GM21447 (cell line): ENCODE results near the gene CFAP45.
"Not testable (repeated sequence)": the region's sequence is repeated elsewhere in the genome, so short reads cannot be mapped to it uniquely, and the experiment has no call there.

ENCODE experiments used
- ATAC-seq: cut with Tn5 transposase; IDR thresholded peaks from one replicate; pipeline ENCODE4 v1.9.1; 2021; ENCODE audit not compliant: unreplicated experiment

Gene CFAP45

DNA sequence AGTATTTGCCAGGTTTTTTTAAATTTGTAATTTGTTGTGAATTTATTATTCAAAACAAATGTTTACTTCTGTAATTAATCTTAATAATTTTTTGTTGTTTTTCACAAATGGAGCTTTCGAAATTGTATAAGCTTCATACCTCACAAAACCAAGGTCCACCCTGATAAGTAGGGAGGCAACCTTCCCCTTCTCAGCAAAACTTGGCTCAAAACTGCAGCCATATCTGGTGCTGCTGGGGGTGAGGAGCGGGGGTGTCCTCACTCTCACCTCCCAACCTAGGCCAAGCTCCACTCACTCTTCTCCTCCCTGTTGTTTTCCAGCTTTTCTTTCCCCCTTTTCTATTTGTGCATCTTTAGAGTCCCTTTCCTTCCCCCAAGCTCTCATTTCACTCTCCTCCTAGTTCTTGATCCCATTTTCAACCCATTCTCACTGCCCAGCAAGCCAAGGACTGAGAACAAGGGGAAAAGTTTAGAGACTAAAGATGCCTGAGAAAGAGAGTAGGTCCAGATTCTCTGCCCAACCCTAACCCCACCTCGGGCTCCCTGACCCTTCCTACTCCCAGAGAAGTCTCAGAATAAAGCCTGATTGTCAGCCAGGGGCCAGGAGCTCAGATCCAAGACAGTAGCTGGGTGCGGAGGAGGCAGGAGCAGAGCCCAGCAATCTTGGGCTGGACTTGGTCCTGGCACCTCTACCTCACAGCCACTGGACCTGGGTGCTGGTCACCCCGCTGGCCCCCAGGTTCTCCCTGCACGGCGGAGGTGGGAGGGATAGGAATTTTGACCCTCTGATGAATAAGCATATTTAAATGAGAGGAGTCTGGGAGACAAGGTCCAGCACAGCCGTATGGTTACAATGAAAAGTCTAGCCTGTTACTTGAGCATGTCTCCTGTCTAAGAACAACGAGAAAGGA lies 8.3 kb upstream of the CFAP45 start:
- ATAC-seq: no peak

DNA sequence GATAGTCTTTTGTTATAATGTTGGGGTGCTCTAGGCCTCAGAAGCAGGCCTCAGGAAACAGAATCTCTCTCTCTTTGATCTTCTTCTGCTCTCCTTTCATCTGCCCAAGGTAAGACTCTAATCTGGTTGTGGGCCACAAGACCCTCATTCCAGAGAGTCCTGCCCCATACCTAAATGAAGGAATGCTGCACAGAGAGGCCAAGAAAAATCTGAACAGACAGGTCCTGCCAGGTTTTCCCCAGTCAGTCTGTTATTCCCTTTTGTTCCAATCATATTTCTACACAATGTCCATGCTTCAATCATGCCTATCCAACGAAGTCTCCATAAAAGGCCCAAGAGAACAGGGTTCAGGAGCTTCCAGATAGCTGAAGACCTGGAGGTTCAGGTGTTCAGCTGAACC lies 7.0 kb upstream of the CFAP45 start:
- no peak for ATAC-seq

DNA sequence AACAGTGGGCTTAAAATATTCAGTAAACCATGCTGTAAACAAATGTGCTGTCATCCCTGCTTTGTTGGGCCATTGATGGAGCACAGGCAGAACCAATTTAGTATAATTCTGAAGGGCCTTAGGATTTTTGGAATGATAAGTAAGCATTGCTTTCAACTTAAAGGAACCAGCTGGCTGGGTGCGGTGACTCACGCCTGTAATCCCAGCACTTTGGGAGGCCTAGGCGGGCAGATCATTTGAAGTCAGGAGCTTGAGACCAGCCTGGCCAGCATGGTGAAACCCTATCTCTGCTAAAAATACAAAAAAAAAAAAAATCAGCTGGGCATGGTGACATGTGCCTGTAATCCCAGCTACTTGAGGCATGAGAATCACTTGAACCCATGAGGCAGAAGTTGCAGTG lies 4.1 kb upstream of the CFAP45 start:
- ATAC-seq: not testable (repeated sequence)

DNA sequence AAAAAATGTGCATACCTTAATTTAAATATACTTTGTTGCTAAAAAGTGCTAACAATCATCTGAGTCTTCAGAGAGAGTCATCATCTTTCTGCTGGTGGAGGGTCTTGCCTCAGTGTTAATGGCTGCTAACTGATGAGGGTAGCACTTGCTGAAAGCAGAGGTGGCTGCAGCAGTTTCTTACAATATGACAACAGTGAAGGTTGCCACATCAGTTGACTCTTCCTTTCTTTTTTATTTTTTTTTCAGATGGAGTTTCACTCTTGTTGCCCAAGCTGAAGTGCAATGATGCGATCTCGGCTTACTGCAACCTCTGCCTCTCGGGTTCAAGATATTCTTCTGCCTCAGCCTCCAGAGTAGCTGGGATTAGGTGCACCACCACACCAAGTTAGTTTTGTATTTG lies 2.6 kb upstream of the CFAP45 start:
- ATAC-seq: no peak

DNA sequence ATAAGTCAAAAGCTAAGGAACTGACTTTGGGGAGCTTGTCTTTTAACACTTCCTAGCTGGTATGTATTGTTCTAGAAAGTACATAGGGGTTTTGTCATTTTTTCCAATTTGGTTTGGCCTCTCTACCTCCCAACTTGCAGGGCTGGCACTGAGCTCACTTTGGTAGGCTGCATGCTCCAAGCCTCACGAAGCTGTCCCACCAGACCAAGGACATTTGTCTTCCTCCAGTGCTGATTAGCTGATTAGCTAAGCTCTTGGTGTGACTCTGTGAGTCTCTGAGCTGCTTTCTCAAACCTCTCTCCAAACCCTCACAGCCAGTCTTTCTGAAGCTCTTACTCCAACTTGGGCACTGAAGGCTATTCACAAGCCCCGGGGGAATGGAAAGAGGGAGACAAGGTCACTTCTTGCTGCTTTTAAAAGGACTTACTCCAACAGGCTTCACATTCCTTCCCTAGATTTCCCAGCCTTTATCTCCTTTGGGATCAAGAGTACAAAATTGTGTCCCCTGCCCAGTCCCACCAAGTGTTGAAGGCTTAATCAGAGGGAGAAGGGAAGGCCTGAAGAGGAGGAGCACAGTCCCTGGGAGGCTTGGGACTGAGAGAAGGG lies 893 bp upstream of the CFAP45 start:
- no peak for ATAC-seq

DNA sequence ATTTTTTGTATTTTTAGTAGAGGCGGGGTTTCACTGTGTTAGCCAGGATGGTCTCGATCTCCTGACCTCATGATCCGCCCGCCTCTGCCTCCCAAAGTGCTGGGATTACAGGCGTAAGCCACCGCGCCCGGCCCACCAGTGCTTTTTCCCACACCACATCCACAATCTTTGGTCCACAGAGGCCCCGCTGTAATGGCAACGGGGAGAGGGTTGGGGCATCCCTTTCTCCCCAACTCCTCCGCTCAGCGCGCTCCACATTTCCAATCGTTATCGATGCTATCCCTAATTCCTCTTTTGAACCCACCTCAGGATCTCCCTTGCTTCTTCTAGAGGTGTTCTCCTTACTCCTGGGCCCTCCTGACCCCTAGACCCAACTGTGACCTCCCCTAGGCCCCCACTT lies 331 bp downstream of the CFAP45 start:
- not testable (repeated sequence) for ATAC-seq

DNA sequence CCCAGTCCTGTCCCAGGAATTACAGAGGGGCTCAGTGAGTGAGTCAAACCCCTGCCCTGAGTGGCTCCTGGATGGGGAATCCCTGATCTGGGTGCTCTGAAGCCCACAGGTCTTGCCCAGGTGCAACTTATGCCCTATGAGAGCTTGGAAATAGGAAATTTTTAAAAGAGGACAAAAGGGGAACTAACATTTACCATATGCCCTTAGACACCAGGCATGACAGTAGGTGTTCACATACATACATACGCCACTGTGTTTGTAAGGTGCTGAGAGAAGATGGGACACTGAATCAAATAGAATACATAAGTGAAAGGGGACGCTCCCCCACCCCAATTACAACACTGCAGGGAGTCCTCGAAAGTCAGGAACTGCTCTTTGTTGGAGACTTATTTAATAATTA lies 1.4 kb downstream of the CFAP45 start:
- no peak for ATAC-seq

DNA sequence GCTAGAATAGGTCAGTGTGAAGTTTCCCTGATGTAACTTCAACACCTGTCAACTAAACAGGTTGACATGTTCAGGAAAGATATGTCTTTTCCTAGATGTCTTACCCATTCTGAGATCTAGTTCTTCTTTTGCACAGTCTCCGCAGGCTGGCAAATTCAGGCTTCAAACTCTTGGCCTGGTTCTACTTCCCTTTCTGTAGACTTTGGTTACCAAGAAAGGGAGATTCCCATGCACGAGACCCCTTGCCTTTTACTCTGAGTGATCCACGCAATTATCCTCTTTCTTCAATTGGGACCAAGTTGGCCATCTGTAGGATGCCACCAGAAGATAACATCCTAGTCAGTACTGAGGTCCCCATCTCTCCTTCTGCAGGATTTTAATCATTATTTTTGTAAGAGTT lies 2.0 kb downstream of the CFAP45 start:
- ATAC-seq: no peak

DNA sequence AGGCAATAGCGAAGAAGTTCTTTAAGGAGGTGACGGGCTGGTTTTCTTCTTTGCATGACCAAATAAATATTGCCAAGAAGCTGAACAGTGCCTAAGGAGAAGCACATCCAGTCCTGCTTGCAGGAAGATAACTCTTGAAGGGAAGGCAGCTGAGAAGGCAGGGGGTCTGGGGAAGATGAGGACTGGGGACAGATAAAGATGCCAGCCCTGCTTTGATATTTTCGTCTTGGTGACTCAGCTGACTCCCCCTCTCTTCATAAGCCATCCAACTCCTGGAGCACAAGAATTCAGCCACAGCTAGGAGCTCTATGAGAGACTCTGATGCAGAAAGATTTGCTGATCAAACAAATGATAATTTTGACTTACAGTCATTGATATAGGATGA lies 3.4 kb downstream of the CFAP45 start:
- no peak for ATAC-seq

DNA sequence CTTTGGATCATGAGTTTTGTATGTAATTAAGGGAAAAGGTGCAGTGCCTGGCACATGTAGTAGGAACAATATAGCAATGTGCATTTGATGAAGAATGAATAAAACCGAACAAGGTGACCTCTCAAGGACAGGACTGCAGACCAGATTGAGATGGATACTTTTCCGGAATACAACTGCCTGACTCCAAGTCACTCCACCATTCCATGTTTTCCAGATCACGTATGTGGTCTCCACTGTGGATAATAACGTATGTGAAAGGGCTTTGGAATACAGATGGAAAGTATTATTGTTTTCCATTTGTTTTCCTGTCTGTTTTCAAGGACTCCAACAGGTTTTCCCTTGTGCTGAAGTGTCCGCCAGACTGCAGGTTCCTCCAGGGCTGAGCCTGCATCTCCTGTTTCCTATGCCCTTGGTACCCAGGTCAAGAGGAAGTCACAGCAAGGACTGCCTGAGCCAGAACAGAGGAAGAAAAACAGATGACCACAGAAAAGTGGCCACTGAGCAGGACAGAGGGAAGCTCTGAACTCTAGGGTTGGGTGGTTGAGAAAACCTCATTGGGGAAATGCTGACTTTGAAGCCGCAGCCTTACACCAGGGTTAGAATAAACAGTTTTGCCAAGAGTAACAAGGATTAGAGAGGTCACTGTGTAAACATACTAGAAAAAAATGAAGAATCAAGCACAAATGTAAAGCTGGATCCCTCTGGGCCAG lies 4.0 kb downstream of the CFAP45 start:
- ATAC-seq: no peak

DNA sequence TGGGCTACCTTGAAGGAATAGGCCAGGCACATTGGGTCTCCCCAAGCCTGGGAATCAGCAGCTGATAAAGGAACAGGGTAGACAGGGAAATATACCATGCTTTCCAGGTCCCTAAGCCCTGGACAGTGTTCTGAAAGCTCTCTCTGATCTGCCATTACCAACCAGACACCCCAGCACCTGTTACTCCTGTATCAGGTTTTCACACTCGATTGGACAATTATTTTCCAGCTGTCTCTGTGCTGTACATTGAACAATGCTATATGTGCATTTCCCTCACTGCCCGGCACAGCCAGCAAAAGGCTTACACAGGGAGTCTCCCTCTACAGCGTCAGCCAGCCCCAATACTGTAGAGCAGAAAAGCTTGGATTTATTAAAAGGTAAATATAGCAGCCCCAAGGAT lies 4.7 kb downstream of the CFAP45 start:
- ATAC-seq: no peak

DNA sequence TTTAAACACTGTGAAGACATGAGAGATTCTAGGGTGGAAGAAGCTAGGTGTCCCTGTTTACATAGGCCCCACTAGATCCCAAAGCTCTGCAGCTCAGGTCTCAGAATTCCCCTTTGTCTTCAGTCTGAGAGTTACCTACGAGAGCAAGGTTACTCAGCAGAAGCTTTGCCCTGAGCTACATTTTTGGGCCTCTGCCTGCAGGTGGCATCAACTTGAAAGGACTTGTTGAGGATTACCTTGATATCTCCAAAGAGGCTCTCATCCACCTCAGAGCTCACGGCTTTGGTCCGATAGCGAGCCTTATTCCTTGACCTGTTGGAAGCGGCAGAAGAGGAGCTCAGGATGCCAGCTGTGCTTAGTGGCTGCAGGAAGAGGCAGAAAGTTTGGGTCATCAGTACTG lies 7.0 kb downstream of the CFAP45 start:
- no peak for ATAC-seq

DNA sequence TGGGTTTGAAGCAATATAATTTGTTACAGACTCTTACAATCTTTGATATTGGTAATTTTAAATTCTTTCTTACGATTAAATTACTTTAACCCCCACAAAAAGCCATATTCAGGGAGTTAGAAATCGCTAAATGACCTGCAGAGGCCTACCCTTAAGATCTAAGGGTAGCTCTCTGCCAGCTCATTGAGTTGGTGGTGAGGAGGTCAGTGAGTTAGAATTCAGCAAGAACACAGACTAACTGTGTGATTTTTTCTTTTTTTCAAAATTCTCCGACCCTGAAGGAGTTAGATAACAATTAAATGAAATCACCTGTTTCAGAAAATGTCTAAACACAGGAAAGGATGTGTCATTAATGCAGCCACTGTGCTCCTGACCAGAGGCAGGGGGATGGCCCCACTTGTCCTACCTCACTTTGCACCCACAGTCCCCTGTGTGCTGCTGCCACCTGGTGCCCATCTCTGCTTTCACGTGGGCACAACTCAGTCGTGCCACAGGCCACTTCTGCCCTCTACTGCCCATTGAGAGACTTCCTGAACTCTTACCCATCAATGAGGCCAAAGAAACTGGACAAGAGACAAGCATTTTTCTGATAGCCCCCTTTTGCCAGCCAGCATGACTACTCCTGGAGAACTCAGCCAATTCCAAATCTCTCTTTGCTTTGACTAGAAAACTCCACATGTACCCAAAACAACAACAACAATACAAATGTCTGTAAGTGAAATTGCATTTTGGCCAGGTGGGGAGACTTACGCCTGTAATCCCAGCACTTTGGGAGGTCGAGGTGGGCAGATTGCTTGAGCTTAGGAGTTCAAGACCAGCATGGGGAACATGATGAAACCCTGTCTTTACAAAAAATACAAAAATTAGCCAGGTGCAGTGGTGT lies 8.4 kb downstream of the CFAP45 start:
- peak; percentile 58 for ATAC-seq

DNA sequence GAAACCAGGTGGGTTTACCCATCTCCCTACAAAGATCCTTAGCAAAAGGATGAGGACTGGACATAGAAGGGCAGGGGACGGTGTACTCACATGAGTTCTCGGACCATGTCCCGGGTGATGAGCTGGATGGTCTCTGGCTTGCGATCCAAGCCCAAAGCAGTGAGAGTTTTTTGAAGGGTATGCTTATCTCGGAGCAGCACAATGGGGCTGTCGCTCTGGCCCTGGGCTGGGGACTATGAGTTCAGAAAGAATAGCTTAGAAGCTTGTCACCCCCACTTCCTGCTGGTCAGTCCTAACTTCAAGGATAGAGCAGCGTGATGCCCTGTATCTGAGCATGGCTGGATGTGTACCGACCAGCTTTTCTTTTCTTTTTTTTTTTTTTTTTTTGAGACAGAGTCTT lies 9.6 kb downstream of the CFAP45 start:
- no peak for ATAC-seq

DNA sequence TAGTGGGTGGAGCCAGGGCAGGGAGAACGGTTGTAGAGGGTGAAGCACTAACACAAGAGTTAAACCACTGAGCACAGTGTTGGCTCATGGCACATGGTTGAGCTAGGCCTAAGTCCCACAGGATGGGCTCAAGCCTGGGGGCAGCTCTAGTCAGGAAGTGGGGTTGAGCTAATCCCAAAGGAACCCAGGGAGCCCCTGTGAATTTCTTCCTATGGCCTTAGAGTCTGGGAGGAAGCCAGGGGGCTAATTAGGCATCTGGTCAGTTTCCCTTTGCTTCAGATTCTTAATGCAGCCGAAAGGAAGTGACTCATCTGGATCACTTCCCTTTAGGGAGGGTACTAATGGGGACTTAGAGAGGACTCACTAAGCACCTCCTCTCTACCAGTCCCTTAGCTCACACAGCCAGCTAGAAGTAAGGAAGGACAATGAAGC lies 10.1 kb downstream of the CFAP45 start:
- peak; percentile 91 for ATAC-seq

DNA sequence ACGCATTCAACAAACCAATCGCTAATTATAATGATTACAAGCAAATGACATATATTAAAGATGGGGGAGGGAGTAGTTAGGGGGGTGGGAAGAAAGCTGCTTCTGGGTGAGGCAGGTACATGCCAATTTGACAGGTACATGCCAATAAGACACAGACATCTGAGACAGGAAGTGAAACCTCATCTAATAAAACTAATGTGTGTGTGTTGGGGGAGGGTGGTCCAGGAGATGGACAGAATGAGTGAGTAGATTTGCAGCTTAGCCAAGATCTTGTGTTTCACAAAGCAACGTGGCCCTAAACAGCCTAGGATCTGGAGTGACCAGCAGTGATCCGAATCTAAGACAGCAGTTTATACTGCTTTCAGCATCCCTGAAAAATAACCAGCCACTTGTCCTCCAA lies 10.8 kb downstream of the CFAP45 start:
- no peak for ATAC-seq

DNA sequence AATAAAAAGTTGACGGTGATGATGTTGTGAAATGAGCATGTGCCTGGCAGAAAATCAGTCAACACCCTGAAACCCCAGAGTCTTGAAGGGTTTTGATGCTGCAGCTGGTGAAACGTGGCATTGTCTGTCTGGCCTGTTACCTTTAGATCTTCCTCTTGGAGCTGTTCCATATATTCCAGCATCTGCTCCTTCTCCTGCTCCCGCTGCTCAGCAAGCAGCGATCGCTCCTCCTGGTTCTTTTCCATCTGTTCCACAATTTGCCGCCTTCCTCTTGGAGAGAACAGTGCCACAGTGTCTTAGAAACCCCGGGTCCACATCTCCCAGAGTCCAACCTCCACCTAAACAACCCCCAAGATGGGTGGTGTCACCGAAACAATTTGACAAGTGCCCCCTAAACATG lies 15.7 kb downstream of the CFAP45 start:
- ATAC-seq: no peak

DNA sequence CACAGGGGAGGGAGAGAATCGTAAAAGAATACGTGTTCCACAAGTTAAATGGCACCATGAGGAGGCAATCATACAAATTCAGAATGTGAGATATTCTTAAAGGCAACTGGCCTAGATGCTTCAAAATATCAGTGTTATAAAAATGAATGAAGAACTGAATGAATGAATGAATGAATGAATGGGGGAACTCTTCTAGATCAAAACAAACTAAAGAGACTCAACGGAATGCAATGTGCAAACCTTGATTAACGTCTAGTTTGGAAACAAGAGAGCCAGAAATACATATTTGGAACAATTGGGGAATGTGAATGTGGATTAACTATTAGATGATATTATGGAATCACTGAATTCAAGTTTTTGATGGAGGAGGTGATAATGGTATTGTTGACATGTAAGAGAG lies 16.8 kb downstream of the CFAP45 start:
- ATAC-seq: no peak

DNA sequence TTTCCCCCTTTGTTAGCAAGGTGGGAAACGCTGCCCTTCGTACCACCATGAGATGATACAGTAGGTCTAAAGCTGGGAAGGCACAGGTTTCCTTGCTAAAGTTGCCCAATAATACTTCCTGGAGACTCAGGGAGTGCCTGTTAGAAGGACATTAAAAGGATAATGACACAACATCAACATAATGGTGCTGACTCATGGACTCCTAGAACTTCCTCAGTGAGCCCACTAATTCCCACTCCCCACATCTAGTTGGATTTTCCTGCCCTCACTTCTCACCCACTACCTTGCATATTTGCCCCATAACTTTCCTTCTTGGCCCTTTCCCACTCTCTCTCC lies 17.5 kb downstream of the CFAP45 start:
- no peak for ATAC-seq

DNA sequence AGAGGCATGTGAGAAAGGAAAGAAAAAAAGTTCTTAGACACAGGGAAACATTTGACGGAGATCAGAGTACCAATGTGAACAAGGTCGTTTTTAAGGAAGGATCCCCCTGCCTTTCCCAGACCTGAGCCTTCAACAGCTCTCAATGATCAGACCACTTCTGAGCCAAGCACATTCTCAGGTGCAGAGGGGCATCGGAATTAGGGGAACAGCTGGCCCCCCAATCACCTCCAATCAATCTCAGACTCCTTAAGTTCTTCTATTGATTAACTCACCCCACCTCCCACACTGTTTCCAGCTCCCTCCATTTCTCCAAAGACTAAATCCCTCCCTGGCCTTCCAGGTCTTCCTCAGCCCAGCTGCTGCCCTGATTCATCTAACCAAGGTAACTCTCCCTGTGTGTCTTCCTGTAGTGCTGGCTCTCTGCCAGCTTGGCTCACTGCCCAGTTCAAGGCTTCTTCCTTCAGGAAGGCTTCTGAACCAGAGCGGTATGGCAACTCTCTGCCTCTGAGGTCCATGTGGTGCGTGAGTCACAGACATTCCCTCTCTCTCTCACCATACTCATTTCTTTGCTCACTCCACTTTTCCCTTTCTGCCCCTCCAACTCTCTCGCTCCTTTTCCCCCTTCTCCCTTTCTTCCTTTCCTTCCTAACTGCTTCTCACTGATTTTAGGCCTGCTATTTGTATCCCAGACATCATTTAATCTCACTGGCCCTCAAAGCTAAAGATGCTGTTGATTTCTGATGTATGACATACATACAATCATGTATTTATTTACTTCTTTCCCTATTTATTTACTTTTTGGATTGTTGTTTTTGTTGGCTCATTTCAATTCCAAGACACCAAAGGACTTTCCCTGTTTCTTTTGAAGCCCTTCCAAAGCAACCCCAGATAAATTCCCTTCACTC lies 18.1 kb downstream of the CFAP45 start:
- ATAC-seq: no peak
